Activated B cell treated with CpG ODN at 0.5 μM for 24 hours (primary cell): ENCODE results near the gene UBXN4. TPM values are rescaled to one million over a fixed set of nuclear protein-coding genes. Genes with fewer than 3 reads are reported as not detected.

Experiments
- ATAC-seq: fragments of 200-7000 bp; cut with Tn5 transposase; one replicate; pipeline ENCODE4 v1.10.0; 2021; ENCODE audit warnings: low read depth, mild to moderate bottlenecking, moderate library complexity
- CTCF ChIA-PET: fragments of 350-600 bp; sonication (Branson Sonifier 250); formaldehyde crosslinking; loops from one replicate; lab custom pipeline; 2021; ENCODE audit warnings: antibody characterized with exemption; lab: Charles Lee
- POLR2A ChIA-PET: fragments of 350-600 bp; sonication (Branson Sonifier 250); formaldehyde crosslinking; loops from one replicate; lab custom pipeline; 2021; ENCODE audit warnings: antibody characterized with exemption; lab: Charles Lee
- DNase-seq: peaks from one replicate; pipeline ENCODE4 v3.0.0; 2022
- H3K27ac Mint-ChIP-seq: one replicate; pipeline ENCODE4 v1.8.0; 2020; ENCODE audit warnings: mixed read lengths
- H3K27me3 Mint-ChIP-seq: one replicate; pipeline ENCODE4 v1.8.0; 2021; ENCODE audit warnings: mixed read lengths
- H3K36me3 Mint-ChIP-seq: one replicate; pipeline ENCODE4 v1.8.0; 2021; ENCODE audit warnings: low read depth, mixed read lengths
- H3K4me1 Mint-ChIP-seq: one replicate; pipeline ENCODE4 v1.8.0; 2021; ENCODE audit warnings: mixed read lengths
- H3K4me3 Mint-ChIP-seq: one replicate; pipeline ENCODE4 v1.8.0; 2020; ENCODE audit warnings: mild to moderate bottlenecking, mixed read lengths
- H3K9me3 Mint-ChIP-seq: one replicate; pipeline ENCODE4 v1.8.0; 2020; ENCODE audit warnings: mixed read lengths
- intact Hi-C: fragments of 100-400 bp; cut with micrococcal nuclease; formaldehyde crosslinking; loops from one replicate; pipeline ENCODE4 v1.15.1; 2024
- total RNA-seq: library from RNA; stranded (reverse); gene quantifications from 2 replicates; pipeline ENCODE4 v1.2.3, GENCODE V29; 2022
- TF ChIP-seq, protein P1 (sequence below): fragments of 200-600 bp; IDR thresholded peaks from one replicate; pipeline ENCODE4 v1.8.0; 2022; ENCODE audit warnings: antibody characterized with exemption, mild to moderate bottlenecking

The UBXN4 gene
- total RNA-seq, 1 donor from 2014 or later: 107 TPM

- Mint-ChIP-seq H3K27ac (no peak overlapping the region), H3K27me3 (peaks cover 6% of the 10 kb centered on the region), H3K4me3 (no peak overlapping the region), H3K4me1 (peaks cover 3% of the 10 kb centered on the region), H3K9me3 (peaks cover 15% of the 10 kb centered on the region), H3K36me3 (peaks cover 2% of the 10 kb centered on the region)
- ChIA-PET POLR2A (interaction anchor here (0.7 kb wide), 1 partner anchor 557 kb away, joined by 7 read pairs; no protein-coding TSS in a partner anchor), CTCF (no interaction called here)
- no peak for DNase-seq
- intact Hi-C loops: no loop called here
- ATAC-seq: no peak
- TF ChIP-seq, protein P1, sequence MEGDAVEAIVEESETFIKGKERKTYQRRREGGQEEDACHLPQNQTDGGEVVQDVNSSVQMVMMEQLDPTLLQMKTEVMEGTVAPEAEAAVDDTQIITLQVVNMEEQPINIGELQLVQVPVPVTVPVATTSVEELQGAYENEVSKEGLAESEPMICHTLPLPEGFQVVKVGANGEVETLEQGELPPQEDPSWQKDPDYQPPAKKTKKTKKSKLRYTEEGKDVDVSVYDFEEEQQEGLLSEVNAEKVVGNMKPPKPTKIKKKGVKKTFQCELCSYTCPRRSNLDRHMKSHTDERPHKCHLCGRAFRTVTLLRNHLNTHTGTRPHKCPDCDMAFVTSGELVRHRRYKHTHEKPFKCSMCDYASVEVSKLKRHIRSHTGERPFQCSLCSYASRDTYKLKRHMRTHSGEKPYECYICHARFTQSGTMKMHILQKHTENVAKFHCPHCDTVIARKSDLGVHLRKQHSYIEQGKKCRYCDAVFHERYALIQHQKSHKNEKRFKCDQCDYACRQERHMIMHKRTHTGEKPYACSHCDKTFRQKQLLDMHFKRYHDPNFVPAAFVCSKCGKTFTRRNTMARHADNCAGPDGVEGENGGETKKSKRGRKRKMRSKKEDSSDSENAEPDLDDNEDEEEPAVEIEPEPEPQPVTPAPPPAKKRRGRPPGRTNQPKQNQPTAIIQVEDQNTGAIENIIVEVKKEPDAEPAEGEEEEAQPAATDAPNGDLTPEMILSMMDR: no peak
These were observed 79.5 kb downstream of the UBXN4 start for GRCh38 chr2:135821190-135821589.

GRCh38 chr2:135822855-135823254 lies 81.2 kb downstream of the UBXN4 start:
- ChIA-PET POLR2A (no interaction called here), CTCF (no interaction called here)
- Mint-ChIP-seq H3K36me3 (peaks cover 2% of the 10 kb centered on the region), H3K9me3 (peaks cover 15% of the 10 kb centered on the region), H3K4me1 (peaks cover 3% of the 10 kb centered on the region), H3K4me3 (no peak overlapping the region), H3K27ac (no peak overlapping the region), H3K27me3 (peaks cover 6% of the 10 kb centered on the region)
- TF ChIP-seq, protein P1: no peak
- DNase-seq (no peak), ATAC-seq (no peak)
- intact Hi-C loops: no loop called here

- Mint-ChIP-seq H3K9me3 (peaks cover 15% of the 10 kb centered on the region), H3K4me3 (no peak overlapping the region), H3K27me3 (peaks cover 2% of the 10 kb centered on the region), H3K27ac (no peak overlapping the region), H3K4me1 (peaks cover 3% of the 10 kb centered on the region), H3K36me3 (peaks cover 2% of the 10 kb centered on the region)
- POLR2A ChIA-PET: no interaction called here
- no peak for DNase-seq
- intact Hi-C loops: no loop called here
- no peak for ATAC-seq
- CTCF ChIA-PET: no interaction called here
- TF ChIP-seq, protein P1: no peak
These were observed 83.5 kb downstream of the UBXN4 start for GRCh38 chr2:135825131-135825530.

DNA sequence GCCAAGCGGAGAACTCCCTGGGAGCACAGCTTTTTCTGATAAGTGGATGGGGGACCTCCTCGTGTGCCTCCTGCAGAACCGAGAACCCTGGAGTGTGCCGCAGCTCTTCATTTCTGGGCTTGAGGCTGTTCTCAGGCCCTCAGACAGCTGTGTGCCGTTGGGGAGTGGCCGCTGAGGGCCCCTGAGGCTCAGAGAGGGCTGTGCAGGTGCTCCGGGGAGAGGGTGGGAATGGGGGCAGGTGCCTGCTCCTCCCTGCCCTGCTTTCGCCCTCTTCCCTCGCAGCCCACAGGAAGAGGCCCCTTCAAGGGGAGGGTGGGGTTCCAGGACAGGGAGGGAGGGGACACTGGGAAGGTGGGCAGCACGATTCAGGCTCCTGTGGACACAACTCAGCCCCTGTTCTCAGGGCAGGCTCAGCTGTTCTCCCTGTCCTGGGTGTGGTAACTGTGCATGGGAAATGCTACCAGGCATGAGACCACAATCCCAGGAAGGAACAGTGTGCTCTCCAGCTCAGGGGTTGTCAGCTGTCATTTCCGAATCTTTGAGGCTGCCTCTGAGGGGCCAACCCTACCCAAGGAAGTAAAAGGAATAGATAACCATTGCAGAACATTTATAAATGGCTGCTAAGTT lies 84.0 kb downstream of the UBXN4 start:
- Mint-ChIP-seq H3K36me3 (peaks cover 2% of the 10 kb centered on the region), H3K9me3 (peaks cover 15% of the 10 kb centered on the region), H3K27ac (no peak overlapping the region), H3K27me3 (peaks cover 2% of the 10 kb centered on the region), H3K4me1 (no peaks in the 10 kb centered on the region), H3K4me3 (no peak overlapping the region)
- CTCF ChIA-PET: no interaction called here
- POLR2A ChIA-PET: no interaction called here
- ATAC-seq: no peak
- DNase-seq: no peak
- intact Hi-C loops: no loop called here
- TF ChIP-seq, protein P1: no peak

GRCh38 chr2:135826544-135826943 lies 84.9 kb downstream of the UBXN4 start:
- ATAC-seq (no peak), DNase-seq (no peak)
- H3K4me1 Mint-ChIP-seq: no peaks in the 10 kb centered on the region
- ChIA-PET POLR2A (no interaction called here), CTCF (no interaction called here)
- TF ChIP-seq, protein P1: no peak
- H3K27ac Mint-ChIP-seq: no peak overlapping the region
- no peak overlapping the region for H3K4me3 Mint-ChIP-seq
- intact Hi-C loops: no loop called here
- H3K36me3 Mint-ChIP-seq: peaks cover 2% of the 10 kb centered on the region
- peaks cover 15% of the 10 kb centered on the region for H3K9me3 Mint-ChIP-seq
- no peaks in the 10 kb centered on the region for H3K27me3 Mint-ChIP-seq
